Measurements from ENCODE around the gene CBFA2T3. TPM values are rescaled to one million over a fixed set of nuclear protein-coding genes. Genes with fewer than 3 reads are reported as not detected.

Gene CBFA2T3
- total RNA-seq, 1 donor from 2014 or later: 8.6 TPM

- intact Hi-C loops (cut with micrococcal nuclease): no loop called here
- TF ChIP-seq, protein P1, sequence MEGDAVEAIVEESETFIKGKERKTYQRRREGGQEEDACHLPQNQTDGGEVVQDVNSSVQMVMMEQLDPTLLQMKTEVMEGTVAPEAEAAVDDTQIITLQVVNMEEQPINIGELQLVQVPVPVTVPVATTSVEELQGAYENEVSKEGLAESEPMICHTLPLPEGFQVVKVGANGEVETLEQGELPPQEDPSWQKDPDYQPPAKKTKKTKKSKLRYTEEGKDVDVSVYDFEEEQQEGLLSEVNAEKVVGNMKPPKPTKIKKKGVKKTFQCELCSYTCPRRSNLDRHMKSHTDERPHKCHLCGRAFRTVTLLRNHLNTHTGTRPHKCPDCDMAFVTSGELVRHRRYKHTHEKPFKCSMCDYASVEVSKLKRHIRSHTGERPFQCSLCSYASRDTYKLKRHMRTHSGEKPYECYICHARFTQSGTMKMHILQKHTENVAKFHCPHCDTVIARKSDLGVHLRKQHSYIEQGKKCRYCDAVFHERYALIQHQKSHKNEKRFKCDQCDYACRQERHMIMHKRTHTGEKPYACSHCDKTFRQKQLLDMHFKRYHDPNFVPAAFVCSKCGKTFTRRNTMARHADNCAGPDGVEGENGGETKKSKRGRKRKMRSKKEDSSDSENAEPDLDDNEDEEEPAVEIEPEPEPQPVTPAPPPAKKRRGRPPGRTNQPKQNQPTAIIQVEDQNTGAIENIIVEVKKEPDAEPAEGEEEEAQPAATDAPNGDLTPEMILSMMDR (IDR thresholded peaks at IDR 0.05; ENCODE audit: borderline replicate concordance): no peak
- Histone ChIP-seq H3K4me1 (no peaks in the 10 kb centered on the region), H3K27ac (replicated peaks) (no peak overlapping the region), H3K27me3 (ENCODE audit: low read depth) (peaks cover 80% of the 10 kb centered on the region), H3K4me3 (no peak overlapping the region), H3K9me3 (replicated peaks) (no peaks in the 10 kb centered on the region), H3K36me3 (no peaks in the 10 kb centered on the region)
- no peak for DNase-seq
Measured at GRCh38 chr16:88988980-88989811, 12.2 kb upstream of the CBFA2T3 start.

DNA sequence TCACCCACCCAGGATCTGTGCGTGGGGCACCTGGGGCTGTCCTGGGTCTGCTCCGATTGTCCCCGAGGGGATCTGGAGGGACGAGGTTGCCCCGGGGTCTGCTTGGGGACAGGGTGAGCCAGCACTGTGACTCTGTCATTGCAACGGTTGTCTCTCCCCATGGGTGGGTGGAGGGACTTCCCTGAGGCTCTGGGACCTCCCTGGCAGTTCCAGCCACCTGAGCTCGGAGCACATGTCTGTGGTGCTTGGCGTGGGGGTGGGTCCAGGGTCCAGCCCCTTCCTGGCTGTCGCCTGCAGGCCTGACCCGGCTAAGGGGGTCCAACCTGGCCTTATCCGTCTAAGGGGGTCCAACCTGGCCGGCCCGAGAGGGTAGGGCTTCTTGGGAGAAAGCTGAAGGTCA lies 8.5 kb upstream of the CBFA2T3 start:
- peaks cover 78% of the 10 kb centered on the region for H3K27me3 ChIP-seq (ENCODE audit: low read depth)
- TF ChIP-seq, protein P1 (IDR thresholded peaks at IDR 0.05; ENCODE audit: borderline replicate concordance): no peak
- DNase-seq: no peak
- no peaks in the 10 kb centered on the region for H3K36me3 ChIP-seq
- intact Hi-C loops (cut with micrococcal nuclease): no loop called here
- H3K27ac ChIP-seq (replicated peaks): no peak overlapping the region
- no peaks in the 10 kb centered on the region for H3K9me3 ChIP-seq (replicated peaks)
- H3K4me3 ChIP-seq: no peak overlapping the region
- H3K4me1 ChIP-seq: no peaks in the 10 kb centered on the region

DNA sequence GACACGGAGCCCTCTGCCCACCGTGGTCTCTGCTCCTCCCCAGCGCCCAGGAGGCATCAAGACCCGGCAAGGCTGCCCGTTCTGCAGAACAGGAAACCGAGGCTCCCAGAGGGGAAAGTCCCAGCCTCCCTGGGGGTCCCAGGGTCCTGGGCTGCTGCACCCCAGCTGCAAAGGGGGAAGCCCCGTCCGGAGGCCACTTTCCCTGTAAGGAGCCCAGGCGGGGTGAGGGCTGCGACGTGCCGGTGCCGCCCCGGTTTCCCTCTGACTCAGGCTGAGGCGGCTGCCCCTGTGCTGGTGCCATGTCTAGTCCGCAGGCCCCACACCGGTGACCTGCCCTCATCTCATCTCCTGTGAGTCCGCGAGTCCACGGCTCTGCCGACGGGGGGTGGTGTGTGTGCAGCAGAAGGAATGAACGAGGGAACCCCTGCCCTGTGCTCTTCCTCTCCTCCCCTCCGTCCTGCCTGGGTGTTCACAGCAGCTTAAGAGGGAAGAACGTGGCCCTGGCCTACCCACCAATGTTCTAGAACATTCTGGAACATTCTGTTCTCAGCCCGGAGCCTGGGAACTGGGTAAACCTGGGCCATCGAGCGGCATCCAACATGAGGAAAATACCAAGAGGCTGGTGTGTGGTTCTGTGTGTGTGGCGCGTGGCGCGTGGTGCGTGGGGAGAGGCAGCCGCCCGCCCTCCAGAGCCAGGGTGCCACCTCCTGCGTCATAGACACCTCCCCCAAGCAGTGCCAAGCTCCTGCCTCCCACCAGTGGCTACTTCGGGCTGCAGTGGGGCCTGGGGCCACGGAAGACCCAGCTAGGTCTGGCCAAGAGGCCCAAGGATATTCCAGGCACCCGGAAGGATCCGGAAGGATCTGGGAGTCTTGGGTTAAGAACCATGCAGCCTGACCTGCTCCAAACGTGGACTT lies 7.0 kb upstream of the CBFA2T3 start:
- H3K9me3 ChIP-seq (replicated peaks): no peaks in the 10 kb centered on the region
- TF ChIP-seq, protein P1 (IDR thresholded peaks at IDR 0.05; ENCODE audit: borderline replicate concordance): no peak
- no peaks in the 10 kb centered on the region for H3K4me1 ChIP-seq
- intact Hi-C loops (cut with micrococcal nuclease): no loop called here
- H3K4me3 ChIP-seq: no peak overlapping the region
- no peaks in the 10 kb centered on the region for H3K36me3 ChIP-seq
- peaks cover 66% of the 10 kb centered on the region for H3K27me3 ChIP-seq (ENCODE audit: low read depth)
- H3K27ac ChIP-seq (replicated peaks): no peak overlapping the region
- DNase-seq: no peak

GRCh38 chr16:88983165-88983564 lies 6.2 kb upstream of the CBFA2T3 start:
- intact Hi-C loops (cut with micrococcal nuclease): no loop called here

More at GRCh38 chr16:88983165-88983564, 6.2 kb upstream of the CBFA2T3 start:
- no peak overlapping the region for H3K27ac ChIP-seq (replicated peaks)
- H3K9me3 ChIP-seq (replicated peaks): no peaks in the 10 kb centered on the region
- TF ChIP-seq, protein P1 (IDR thresholded peaks at IDR 0.05; ENCODE audit: borderline replicate concordance): no peak
- no peak for DNase-seq
- no peaks in the 10 kb centered on the region for H3K36me3 ChIP-seq
- no peak overlapping the region for H3K4me3 ChIP-seq
- H3K4me1 ChIP-seq: no peaks in the 10 kb centered on the region
- peaks cover 66% of the 10 kb centered on the region for H3K27me3 ChIP-seq (ENCODE audit: low read depth)
